NCI-H774 (cell line): ENCODE results near the gene IL13RA1.
"Not testable (repeated sequence)": the region's sequence is repeated elsewhere in the genome, so short reads cannot be mapped to it uniquely, and the experiment has no call there.

Experiments
- DNase-seq: peaks from one replicate; lab custom pipeline; 2025; lab: John Stamatoyannopoulos, UW

IL13RA1 gene

DNA sequence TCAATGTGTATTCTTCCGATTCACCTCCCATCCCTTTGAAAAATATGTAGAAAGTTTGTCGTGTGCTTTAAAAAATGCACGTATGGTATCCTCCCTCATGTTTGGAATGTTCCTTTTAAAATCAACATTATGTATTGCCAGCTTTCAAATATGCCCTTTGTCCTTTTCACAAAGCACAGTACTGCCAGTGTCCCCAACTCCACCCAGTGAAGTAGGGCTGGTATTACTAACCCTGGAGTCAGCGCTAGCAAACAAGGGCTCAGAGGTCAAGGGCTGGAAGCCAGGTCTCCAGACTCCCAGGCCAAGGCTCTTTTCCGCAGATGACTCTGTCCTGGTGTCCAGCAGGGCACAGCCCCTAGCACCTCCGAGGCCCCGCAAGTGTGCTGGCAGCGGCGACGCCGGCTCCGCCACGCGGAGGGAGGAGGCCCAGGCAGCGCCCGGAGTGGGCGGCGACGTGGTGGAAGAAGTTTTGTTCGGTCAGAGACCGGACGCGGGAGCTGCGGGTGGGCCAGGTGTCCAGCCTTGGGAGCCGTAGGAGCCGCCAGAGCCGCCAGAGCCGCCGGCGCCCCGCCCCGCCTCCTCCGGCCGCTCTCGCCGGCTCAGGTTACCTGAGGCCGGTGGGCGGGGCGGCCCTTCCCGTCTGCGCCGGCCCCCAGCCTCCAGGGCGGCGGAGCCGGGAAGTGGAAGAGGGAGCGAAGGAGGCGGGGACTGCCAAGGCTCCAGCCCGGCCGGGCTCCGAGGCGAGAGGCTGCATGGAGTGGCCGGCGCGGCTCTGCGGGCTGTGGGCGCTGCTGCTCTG lies at the start of gene IL13RA1:
TSS of gene IL13RA1 (plus strand) at position 720 of the 799 bp plus-strand sequence. CDS start at position 753, 33 bp downstream.
- peak; percentile 95 for DNase-seq

DNA sequence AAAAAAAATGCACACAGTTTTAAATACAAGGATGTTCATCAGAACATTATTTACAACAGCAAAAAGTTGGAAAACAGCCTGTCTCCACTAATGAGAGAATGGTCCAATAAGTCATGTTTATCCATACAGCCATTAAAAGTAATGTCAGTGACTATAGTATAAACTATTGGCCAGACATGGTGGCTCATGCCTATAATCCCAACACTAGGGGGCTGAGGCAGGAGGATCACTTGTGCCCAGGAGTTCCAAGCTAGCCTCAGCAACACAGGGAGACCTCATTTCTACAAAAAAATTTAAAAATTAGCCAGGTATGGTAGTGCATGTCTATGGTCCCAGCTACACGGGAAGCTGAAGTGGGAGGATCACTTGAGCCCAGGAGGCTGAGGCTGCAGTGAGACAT lies 48.1 kb upstream of the IL13RA1 start:
- DNase-seq, result no peak

DNA sequence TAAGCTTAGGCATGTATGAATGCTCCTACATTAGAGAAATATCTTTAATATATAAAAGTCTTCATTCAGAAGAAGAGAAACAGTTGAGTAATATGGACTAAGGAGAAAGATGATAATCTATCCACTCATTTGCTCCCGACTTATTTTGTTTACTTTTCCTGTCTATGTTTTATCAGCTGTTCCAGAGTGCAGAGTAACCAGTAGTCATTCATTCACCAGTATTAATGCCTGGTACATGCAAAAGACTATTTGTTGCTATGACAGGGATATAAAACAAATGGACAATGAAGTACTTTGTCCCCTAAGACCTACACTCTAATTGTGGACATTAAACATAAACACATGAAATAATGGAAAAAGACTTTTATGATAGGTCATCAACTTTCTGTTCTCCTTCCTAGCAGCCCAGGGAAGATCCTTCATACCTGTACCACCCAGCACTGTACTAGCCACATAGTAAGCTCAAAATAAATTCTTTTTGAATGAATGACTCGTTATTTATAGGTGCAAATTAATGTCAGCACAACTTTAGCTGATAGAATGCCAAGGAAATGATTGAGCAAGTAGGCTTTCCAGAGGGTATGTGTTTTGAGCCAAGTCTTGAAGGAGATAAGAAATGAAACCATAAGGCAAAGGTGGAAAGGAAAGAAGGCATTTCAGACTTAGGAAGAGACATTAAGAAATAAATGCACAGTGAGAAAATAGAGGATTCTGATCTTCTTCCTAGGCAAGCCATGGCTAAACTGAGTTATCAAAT lies 45.0 kb upstream of the IL13RA1 start:
- peak; percentile 82 for DNase-seq

DNA sequence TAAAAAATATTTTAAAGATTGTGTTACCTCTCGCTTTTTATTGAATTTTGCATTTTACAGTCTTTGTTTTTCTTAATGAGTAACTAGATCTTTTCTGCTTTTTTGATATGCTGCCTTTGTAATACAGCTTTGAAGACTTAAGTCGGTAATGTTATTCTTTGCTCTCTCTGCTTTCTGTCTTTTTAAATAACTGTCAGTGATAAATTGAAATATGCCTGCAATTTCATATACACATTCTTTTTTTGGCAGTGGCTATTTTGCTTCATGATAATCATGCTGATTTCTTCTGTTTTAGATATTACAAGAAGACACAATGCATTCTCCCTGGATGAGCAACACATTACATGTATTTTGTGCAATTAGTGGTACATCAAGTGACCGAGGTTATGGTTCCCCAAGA lies 42.0 kb upstream of the IL13RA1 start:
- DNase-seq, result no peak

DNA sequence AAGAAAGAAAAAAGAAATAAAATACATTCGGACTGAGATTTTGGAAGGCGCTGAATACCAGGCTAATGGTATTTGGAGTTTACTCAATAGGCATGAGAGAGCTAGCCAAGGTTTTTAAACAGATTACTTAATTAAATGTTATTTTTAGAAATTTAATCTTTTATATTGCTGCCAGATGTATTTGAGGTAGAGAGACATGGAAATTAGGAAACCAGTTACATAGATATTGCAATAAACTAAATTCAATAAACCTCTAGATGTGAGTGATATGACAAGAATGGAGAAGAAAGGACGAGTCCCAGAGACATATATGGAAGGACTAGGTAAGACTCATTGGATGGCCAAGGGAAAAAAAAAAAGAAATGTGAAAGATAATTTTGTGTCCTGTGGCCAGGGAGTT lies 38.5 kb upstream of the IL13RA1 start:
- DNase-seq, result no peak

DNA sequence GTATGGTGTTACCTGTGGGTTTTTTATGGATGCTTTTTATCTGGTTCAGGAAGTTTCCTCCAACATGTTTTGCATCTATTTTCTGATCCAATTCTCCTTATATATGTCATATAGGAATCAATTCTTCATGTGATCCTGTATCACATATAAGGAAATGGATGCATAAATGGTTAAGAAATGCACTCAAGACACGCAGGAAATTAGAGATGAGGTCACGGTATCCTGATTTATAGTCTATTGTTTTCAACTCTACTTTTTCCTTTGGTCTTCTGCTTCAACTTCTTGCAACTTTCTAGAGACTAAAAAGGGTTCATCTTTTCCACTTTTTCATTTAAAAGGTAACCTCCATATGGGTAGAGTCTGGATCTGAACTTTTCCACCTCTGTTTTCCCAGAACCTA lies 33.6 kb upstream of the IL13RA1 start:
- no peak for DNase-seq

DNA sequence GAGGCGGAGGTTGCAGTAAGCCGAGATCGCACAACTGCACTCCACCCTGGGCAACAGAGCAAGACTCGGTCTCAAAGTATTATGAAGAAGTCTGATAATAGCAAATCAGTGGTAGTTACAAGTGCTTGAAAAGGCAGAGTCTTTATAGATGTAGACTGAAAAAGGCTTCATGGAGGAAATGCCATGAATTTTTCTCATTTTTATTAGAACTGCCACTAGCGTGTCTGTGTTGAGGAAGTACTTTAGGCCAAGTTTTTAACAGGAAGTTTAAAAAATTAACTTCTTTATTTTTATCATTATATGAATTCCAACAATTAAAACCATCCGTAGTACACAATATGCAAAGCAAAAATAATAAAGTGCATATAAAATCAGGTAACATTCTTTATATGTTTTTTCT lies 32.8 kb upstream of the IL13RA1 start:
- no peak for DNase-seq

DNA sequence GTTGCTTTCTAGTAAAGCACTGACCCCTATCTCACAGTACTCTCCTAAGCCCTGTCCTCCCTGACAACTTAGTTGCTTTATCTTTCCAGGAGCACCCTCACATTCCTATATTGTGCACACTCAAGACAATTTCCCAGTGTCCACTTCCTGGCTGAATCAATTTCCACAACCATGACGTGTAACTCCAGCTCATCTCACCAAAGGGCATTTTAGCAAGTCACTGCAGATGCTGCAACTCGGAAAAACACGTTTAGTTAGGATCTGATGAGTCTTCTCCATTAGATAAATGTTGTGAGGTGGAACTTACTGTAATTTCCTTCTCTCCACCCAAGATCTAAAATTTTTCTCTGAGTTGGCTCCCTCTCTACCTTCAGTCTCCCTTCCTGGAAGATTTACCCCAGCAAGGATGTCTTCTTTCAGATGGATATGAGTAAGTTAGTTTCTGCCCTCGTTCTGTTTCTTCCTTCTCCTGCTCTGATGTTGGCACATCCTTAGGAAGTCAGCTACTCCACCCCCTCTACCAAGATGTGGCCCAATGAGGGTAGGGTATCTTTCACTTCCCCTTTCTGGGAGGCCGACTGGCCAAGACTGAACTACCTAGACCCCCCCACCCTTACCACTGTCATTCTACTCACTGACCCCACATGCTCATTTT lies 28.8 kb upstream of the IL13RA1 start:
- no peak for DNase-seq

DNA sequence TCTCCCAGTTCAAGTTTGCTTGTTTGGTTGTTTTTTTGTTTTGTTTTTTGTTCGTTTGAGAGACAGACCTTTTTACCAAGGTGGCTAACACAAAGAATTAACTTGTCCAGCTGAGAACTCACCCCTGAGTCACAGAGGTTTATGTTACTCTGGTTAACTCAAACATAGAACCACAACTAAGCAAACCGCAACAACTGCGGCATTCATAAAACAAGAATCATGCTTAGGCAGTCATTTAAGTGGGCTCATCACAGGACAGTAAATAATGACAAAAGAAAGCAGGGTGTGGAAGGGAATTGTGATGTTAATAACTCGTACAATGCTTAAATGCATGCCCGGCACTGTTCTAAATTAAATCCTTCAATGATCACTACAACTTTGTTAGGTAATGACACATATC lies 24.7 kb upstream of the IL13RA1 start:
- no peak for DNase-seq

DNA sequence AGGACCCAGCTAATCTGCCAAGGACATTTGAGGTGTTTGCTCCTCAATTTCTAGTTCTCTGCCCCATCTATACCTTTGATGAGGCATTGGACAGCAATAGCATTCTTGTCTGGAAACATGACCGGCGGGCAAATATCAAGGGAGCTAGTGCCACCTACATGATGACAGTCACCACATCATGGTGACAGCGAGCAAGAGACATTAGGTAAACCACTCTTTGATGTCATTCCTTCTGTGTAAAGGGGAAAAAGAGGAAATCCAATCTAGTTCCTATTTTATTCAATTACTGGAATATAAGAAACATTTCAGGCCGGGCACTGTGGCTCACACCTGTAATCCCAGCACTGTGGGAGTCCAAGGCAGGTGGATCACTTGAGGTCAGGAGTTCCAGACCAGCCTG lies 20.7 kb upstream of the IL13RA1 start:
- DNase-seq, result no peak

DNA sequence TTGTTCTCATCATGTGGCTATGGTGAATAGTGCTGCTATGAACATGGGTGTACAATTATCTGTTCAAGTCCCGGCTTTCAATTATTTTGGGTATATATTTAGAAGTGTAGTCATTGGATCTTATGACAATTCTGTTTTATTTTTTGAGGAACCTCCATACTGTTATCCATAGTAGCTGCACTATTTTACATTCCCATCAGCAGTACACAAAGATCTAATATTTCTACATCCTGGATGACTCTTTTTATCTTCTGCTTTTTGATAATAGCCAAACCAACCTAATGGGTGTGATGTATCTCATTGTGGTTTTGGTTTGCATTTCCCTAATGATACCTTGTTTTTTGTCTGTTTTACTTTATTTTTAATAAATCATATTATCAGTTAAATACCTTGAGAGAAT lies 12.9 kb upstream of the IL13RA1 start:
- DNase-seq, result no peak

DNA sequence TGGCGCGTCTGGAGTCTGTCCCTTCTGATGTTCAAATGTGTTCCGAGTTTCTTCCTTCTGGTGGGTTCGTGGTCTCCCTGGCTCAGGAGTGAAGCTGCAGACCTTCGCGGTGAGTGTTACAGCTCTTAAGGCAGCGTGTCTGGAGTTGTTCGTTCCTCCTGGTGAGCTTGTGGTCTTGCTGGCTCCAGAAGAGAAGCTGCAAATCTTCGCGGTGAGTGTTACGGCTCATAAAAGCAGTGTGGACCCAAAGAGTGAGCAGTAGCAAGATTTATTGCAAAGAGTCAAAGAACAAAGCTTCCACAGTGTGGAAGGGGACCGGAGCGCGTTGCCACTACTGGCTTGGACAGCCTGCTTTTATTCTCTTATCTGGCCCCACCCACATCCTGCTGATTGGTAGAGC lies 11.5 kb upstream of the IL13RA1 start:
- not testable (repeated sequence) for DNase-seq

DNA sequence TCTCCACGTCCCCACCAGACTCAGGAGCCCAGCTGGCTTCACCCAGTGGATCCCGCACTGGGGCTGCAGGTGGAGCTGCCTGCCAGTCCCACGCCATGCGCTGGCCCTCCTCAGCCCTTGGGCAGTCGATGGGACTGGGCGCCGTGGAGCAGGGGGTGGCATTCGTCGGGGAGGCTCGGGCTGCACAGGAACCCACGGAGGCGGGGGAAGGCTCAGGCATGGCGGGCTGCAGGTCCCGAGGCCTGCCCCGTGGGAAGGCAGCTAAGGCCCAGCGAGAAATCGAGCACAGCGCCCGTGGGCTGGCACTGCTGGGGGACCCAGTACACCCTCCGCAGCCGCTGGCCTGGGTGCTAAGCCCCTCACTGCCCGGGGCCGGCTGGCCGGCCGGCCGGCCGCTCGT lies 10.6 kb upstream of the IL13RA1 start:
- DNase-seq, result not testable (repeated sequence)

DNA sequence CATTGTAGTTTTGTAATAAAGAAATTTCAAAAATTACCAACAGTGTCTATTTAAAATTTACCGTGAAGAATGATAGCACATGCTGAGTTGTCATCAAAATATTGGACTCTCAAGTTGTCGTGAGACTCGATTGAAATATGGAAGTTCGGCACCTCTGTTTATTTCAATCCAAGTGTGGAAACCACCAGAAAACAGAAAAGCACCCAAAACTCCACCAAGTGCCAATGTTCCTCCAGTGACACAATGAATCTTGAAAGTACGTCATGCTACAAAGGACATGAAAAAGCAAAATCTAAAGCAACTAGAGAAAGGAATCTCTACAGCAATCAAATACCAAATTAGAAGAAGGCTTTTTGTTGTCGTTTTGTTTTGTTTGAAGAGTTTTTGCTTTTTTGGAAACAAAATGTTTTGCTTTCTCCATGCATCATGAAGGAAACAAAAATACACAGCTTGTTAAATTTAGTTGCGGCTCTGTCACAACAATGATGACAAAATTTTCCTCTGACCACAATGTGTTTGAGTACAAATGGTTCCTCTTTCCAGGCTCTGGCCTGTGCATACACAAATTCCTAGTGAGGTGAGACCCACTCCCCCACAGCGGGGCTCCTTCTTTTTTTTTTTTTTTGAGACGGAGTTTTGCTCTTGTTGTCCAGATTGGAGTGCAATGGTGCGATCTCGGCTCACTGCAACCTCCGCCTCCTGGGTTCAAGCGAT lies 9.6 kb upstream of the IL13RA1 start:
- no peak for DNase-seq

DNA sequence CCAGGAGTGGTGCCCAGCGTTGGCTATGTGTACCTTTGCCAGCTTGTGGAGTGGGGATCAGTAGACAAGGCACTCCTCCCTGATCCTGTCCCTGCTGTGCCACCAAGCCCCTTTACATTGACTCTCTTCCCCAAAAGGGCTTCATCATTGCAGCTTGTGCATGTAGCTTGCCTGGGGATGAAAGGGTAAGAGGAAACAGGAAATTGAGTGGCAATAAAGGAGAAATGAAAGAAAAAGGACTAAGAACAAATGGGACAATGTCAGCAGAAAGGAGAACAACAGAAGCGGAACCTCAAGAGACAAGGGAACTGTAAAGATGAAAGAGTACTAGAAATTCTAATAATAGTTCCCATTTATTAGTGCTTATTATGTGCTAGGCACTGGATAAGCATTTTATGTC lies 8.7 kb upstream of the IL13RA1 start:
- no peak for DNase-seq

DNA sequence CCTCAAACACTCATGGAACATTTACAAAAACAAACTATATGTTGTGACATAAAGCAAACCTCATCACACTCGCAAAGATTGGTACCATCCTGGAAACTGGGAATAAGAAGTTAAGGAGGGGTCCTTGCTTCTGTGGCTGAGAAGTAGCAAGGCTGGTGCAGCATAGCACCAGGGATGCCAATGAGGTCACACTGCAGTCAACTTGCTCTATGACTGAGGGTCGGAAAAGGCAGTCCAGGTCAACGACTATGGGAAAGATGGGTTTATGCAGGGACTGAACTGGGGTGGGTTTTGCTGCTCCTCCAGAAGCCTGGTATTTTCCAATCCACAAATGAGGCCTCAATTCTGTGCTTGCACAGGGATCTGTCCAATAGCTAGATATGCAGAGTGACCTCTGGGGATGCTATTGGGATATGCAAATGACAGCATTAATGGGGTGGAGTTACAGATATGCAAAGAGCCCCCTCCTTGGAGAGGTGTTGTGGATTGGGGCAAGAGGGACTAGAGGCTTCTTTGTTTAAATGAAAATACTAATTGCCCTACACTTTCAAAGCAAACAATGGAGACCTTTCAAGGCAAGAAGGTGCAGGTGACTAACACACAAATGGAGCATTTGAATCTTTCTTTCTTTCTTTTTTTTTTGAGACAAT lies 7.2 kb upstream of the IL13RA1 start:
- no peak for DNase-seq

DNA sequence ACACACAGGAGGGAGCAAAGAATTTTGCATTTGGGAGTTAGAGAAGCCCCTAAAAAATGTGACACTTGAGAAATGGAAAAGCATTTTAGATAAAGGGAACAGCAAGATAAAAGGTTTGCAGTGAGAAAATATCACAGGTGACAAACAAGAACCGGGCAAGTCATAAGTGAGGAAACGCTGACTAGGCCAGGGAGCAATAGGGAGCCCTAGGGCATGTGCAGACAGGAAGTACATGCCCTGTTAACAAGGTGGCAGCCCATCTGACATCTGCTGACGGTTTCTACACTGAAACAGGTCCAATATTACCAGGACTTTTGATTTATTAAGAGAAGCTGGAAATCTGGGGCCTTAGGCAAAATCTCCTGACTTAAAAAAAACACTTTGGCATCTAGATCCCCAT lies 4.0 kb upstream of the IL13RA1 start:
- DNase-seq, result no peak

DNA sequence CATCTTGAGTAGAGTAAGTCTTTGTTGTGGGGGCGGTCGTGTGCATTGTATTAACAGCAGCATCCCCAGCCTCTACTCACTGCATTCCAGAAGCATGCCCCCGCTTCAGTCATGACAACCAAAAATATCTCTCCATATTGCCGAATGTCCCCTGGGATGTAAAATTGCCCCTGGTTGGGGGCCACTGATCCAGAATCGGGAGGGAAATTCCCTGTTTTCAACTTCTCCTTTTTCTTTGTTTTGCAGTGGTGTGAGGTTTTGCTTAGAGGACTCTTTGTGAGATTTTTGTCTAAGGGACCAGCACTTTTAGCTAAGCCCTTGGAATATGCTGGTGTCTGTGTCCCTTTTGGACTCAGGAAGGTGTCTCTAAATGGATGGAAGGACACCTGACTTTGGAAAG lies 3.0 kb upstream of the IL13RA1 start:
- DNase-seq, result no peak

DNA sequence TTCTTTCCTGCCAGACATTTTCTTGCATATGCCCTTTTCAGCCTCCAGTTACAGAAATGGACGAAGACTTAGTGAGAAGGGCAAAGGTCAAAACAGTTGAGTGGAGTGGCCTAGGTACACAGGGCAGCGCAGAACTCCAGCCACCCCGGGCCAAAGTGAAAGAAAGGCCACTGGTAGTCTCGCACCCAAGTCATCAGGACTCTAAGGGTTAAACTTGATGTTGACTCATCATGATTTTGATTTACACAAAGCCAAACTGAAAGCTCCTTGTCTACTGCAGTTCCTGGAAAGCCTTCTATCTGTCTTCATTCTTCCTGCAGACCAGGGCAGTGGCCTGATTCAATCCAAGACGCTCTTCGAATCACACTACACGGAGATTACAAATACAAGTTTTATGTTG lies 2.6 kb upstream of the IL13RA1 start:
- DNase-seq, result no peak

DNA sequence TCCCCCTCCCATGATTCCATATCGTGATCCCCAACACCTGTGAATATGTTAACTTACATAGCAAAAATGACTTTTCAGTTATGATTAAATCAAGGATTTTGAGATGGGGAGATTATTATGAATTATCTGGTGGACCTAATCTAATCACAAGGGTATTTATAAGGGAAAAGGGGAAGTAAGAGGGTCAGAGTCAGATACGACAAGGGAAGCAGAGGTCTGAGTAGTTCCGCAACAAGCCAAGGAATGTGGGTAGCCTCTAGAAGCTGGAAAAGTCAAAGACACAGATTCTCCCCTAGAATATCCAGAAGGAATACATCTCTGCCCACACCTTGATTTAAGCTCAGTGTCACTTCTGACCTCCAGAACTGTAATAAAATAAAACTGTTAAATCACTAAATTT lies 1.0 kb upstream of the IL13RA1 start:
- no peak for DNase-seq

DNA sequence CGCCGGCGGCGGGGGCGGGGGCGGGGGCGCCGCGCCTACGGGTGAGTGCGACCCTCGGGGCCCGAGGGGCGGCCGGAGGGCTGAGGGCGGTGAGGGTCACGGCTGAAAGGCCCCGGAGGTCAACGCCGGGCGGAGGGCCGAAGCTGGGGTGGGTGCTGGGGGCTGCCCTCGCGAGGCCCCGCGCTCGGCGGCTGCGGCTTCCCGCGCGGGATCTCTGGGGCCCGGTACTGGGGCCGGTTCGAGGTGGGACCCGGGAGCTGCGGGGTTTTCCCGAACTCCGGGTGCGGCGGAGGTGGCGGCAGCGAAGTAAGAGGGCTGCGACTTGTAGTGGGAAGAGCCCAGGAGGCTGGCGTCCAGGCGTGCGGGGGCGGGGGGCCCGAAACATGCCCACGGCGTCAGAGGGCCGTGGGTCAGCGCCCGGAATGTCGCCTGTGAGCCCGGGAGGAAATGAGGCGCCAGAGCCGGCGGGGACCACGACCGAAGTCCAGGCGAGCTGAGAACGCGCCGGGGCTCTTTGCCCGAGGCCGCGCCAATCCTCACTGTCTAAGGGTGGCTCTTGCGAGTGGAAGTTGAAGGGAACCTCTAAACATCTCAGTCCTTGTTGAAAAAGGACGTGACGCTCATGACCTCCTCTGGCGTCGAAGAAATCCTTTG lies 407 bp downstream of the IL13RA1 start:
- DNase-seq, result no peak
